Cardiac muscle cell (in vitro differentiated cells and primary cell): Measurements from ENCODE around the gene ANKRD40CL. TPM values are rescaled to one million over a fixed set of nuclear protein-coding genes. Genes with fewer than 3 reads are reported as not detected.

Experiments used
- DNase-seq, 2 donors: peaks; one replicate each; pipeline versions ENCODE4 v3.0.0 to v3.0.0-alpha.2; 2010 to 2017; ENCODE audit warnings: low read depth in 1 of 2, low spot score in 1 of 2
- H3K27ac ChIP-seq: fragments of 200-600 bp; sonication (generic); 2 replicates; pipeline ENCODE4 v1.5.1; 2016
- H3K27me3 ChIP-seq: fragments of 200-600 bp; sonication (generic); 2 replicates; pipeline ENCODE4 v1.6.0; 2016; ENCODE audit warnings: control low read depth
- H3K36me3 ChIP-seq: fragments of 200-600 bp; sonication (generic); 2 replicates; pipeline ENCODE4 v1.5.1; 2016; ENCODE audit warnings: control low read depth
- H3K4me1 ChIP-seq: fragments of 200-600 bp; sonication (generic); 2 replicates; pipeline ENCODE4 v1.8.1; 2017; ENCODE audit warnings: low read depth, mild to moderate bottlenecking, mixed run types
- H3K4me3 ChIP-seq: fragments of 200-600 bp; sonication (generic); 2 replicates; pipeline ENCODE4 v1.5.1; 2016; ENCODE audit warnings: mild to moderate bottlenecking
- H3K9me3 ChIP-seq: fragments of 200-600 bp; sonication (generic); 2 replicates; pipeline ENCODE4 v1.5.1; 2017; ENCODE audit warnings: low read depth, mild to moderate bottlenecking, control low read depth
- polyA plus RNA-seq: library from polyadenylated mRNA; unstranded; fragments of >200 nt; fragmentation: Nextera tagmentation; extraction: Ambion mirVana; gene quantifications from 2 replicates; pipeline ENCODE4 v1.2.1, GENCODE V29; 2016
- total RNA-seq: library from RNA; depleted of rRNA; stranded (reverse); fragments of >200 nt; gene quantifications from 2 replicates; pipeline ENCODE4 v1.2.3, GENCODE V29; 2016
- TF ChIP-seq, protein P1 (sequence below): IDR thresholded peaks from 2 replicates; pipeline ENCODE4 v1.5.1; 2012; ENCODE audit warnings: low read depth, mild to moderate bottlenecking, low read length

The ANKRD40CL gene
- total and polyA plus RNA-seq, 2 experiments from 2014 or later, result not detected

DNA sequence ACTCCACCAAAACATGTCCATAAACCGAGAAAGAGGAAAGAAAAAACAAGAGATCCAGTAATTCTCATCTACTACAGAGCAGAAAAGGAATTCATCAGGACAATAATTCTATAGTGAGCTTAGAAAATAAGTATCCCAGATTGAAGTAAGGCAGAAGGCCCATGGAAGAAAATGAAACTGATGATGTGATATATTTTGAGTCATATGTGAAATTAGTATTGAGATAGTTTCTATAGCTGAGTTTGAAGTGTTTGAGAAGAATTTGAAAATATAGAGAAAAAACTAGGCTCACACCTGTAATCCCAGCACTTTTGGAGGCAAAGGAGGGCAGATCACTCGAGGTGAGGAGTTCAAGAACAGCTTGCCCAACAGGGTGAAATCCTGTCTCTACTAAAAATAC is 28.2 kb downstream of the ANKRD40CL start:
- Histone ChIP-seq H3K27me3 (no peaks in the 10 kb centered on the region), H3K4me3 (no peak overlapping the region), H3K9me3 (no peaks in the 10 kb centered on the region), H3K27ac (no peak overlapping the region), H3K36me3 (peaks cover 59% of the 10 kb centered on the region), H3K4me1 (no peaks in the 10 kb centered on the region)
- TF ChIP-seq, protein P1, sequence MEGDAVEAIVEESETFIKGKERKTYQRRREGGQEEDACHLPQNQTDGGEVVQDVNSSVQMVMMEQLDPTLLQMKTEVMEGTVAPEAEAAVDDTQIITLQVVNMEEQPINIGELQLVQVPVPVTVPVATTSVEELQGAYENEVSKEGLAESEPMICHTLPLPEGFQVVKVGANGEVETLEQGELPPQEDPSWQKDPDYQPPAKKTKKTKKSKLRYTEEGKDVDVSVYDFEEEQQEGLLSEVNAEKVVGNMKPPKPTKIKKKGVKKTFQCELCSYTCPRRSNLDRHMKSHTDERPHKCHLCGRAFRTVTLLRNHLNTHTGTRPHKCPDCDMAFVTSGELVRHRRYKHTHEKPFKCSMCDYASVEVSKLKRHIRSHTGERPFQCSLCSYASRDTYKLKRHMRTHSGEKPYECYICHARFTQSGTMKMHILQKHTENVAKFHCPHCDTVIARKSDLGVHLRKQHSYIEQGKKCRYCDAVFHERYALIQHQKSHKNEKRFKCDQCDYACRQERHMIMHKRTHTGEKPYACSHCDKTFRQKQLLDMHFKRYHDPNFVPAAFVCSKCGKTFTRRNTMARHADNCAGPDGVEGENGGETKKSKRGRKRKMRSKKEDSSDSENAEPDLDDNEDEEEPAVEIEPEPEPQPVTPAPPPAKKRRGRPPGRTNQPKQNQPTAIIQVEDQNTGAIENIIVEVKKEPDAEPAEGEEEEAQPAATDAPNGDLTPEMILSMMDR, result no peak
- DNase-seq, result no peak

DNA sequence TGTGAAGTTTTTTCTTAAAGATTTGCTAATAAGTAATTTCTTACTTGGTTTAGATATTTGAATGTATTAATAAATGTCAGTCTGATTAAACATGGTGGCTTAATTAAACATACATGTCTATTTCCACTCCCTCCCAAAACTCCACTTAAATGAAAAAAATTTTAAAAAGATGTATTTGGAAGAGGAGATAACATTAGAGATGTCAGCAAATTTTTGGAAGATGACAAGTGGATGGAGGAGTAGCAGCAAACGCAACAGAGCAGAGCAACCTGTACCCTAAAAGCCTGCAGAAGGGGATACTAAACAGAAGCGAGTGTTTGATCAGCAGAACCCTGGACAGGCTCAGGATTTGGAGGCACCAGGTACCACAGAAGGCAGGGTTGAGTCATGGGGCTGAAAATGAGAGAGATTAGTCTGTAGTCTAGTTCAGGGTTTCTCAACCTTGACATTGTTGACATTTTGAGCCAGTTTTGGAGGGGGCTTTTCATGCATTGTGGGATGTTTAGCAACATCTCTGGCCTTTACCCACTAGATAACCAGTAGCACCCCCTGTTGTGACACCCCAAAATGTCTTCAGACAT is 30.1 kb downstream of the ANKRD40CL start:
- Histone ChIP-seq H3K36me3 (peaks cover 40% of the 10 kb centered on the region), H3K4me3 (no peak overlapping the region), H3K27me3 (no peaks in the 10 kb centered on the region), H3K9me3 (no peaks in the 10 kb centered on the region), H3K27ac (no peak overlapping the region), H3K4me1 (no peaks in the 10 kb centered on the region)
- no peak for DNase-seq
- TF ChIP-seq, protein P1, result no peak

DNA sequence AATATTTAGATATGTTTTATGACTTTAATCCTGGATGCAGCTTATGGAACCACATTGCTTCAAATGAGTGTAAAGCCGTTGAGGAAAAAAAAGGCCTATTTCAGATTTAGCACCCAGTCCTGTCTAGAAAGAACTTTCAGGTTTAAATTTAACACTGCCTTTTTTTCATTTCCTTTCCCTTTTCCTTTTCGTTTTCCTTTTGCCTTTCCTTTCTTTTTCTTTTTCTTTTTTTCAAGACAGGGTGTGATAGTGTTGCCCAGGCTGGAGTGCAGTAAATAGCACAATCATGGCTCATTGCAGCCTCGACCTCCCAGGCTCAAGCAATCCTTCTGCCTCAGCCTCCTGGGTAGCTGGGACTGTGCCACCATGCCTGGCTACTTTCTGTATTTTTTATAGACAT is 32.0 kb downstream of the ANKRD40CL start:
- Histone ChIP-seq H3K36me3 (peaks cover 21% of the 10 kb centered on the region), H3K4me1 (peaks cover 11% of the 10 kb centered on the region), H3K27me3 (no peaks in the 10 kb centered on the region), H3K9me3 (no peaks in the 10 kb centered on the region), H3K4me3 (no peak overlapping the region), H3K27ac (no peak overlapping the region)
- DNase-seq, result no peak
- TF ChIP-seq, protein P1, result no peak

DNA sequence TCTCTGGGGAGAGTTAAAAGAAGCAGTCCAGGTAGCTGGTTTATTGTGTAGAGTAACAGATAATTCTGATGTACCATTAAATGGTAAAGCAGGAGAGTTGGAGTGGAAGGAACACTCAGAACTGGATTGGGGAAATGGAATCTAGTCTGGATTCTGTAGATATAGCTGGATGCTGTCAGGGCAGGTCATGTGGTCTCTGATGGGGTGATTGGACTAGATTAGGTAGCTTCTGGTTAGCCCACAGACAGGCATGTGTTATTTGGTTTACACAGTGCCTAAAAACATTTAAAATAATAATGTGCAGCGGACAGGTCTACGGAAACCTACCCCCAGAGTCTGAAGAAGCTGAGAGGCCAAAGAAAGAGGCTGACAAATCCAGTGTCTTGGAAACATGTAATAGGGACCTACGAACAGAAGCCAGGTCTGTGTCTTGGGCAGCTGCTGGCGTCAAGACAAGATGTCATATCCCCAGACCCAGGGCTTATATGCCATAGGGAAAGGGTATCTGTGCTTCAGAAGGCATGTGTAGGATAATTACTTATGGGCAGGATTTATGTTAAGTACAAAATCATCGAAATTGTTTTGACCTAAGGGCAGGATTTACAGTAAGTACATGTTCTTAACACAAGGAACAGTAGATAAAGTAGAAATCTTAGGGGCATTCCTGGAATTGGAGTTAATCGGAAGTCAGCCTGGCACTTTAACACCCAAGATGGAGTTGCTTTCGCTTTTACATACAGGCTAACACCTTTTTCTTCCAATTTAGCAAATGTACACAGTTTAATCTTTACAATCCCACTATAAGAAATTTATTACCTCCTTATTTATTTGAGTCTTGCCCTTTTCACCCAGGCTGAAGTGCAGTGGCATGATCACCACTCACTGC is 35.5 kb downstream of the ANKRD40CL start:
- DNase-seq, result no peak
- TF ChIP-seq, protein P1, result no peak

DNA sequence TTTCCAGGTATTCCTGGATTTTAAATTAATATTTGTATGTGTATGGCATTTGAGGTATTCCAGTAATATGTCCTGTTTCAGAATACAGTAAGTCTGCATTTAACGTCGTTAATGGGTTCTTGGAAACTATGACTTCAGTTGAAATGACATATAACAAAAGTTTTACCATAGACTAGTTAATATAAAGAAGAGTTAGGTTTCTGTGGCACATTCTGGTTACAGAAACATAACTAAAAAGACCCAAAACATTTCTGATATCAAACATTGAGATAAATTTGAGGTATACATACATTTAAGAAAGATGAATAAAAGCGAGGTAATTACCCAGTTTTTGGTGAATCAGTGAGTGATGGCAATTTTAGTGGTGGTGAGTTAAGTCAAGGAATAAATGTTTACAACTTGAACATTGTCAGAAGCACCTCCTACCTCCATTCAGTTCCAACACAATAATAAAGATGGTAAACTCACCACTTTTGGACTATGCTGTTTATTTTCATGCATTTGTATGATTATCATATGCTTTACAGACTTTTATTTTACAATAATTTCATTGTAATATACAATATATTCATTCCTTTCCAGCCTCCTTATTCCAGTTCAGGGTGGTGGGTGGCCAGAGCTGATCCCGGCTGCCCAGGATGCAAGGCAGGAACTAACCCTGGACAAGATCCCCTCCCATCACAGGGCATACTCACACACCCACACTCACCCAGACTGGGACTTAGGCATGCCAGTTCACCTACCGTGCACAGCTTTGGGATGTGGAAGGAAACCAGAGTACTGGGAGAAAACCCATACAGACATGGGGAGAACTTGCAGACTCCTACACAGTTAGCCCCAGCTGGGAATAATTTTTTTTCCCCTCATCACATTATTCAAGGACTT is 38.2 kb downstream of the ANKRD40CL start:
- DNase-seq, result no peak
- TF ChIP-seq, protein P1, result no peak
- H3K27ac ChIP-seq, result peak overlapping the region; percentile 61
- no peaks in the 10 kb centered on the region for H3K27me3 ChIP-seq
- peaks cover 26% of the 10 kb centered on the region for H3K4me1 ChIP-seq
- no peaks in the 10 kb centered on the region for H3K9me3 ChIP-seq
- no peak overlapping the region for H3K4me3 ChIP-seq
- no peaks in the 10 kb centered on the region for H3K36me3 ChIP-seq

More for the DNA sequence above, 35.5 kb downstream of the ANKRD40CL start:
- H3K36me3 ChIP-seq, result no peaks in the 10 kb centered on the region
- H3K9me3 ChIP-seq, result no peaks in the 10 kb centered on the region
- H3K4me1 ChIP-seq, result peaks cover 12% of the 10 kb centered on the region
- H3K27ac ChIP-seq, result peak overlapping the region; percentile 77
- H3K27me3 ChIP-seq, result no peaks in the 10 kb centered on the region
- H3K4me3 ChIP-seq, result no peak overlapping the region
